NCI-H748 (cell line): ENCODE data around the gene NIPAL3.
A peak's percentile ranks its signal among the peaks of the same experiment; 100 is the strongest.
"Not testable (repeated sequence)": the region's sequence is repeated elsewhere in the genome, so short reads cannot be mapped to it uniquely, and the experiment has no call there.

Experiments used
- DNase-seq: peaks from one replicate; lab custom pipeline; 2025; ENCODE audit not compliant: unreplicated experiment; lab: John Stamatoyannopoulos, UW

Gene NIPAL3

GRCh38 chr1:24488159-24488558 lies 72.6 kb downstream of the NIPAL3 start:
- DNase-seq, result not testable (repeated sequence)

- DNase-seq, result no peak
Observed at GRCh38 chr1:24489674-24490073, 74.1 kb downstream of the NIPAL3 start.

GRCh38 chr1:24490101-24490781 lies 74.6 kb downstream of the NIPAL3 start:
- no peak for DNase-seq

- DNase-seq, result no peak
Observed at GRCh38 chr1:24491577-24492360, 76.2 kb downstream of the NIPAL3 start.

GRCh38 chr1:24492935-24493334 lies 77.3 kb downstream of the NIPAL3 start:
- DNase-seq, result not testable (repeated sequence)

GRCh38 chr1:24493785-24494184 lies 78.2 kb downstream of the NIPAL3 start:
- no peak for DNase-seq

GRCh38 chr1:24498589-24498988 lies 83.0 kb downstream of the NIPAL3 start:
- no peak for DNase-seq

GRCh38 chr1:24500448-24501048 lies 84.9 kb downstream of the NIPAL3 start:
- no peak for DNase-seq

- DNase-seq, result peak; percentile 53
Observed at GRCh38 chr1:24501371-24502064, 85.9 kb downstream of the NIPAL3 start.

GRCh38 chr1:24502065-24502708 lies 86.6 kb downstream of the NIPAL3 start:
- peak; percentile 81 for DNase-seq

GRCh38 chr1:24502709-24503058 lies 87.1 kb downstream of the NIPAL3 start, which contains the start of gene RCAN3:
Gene RCAN3, plus strand, starts transcription at chr1:24502836. Its CDS starts 11,537 bp downstream, at chr1:24514373.
- peak; percentile 90 for DNase-seq

GRCh38 chr1:24503059-24503751 lies 87.6 kb downstream of the NIPAL3 start:
- peak; percentile 38 for DNase-seq

GRCh38 chr1:24503870-24504523 lies 88.4 kb downstream of the NIPAL3 start:
- no peak for DNase-seq

- no peak for DNase-seq
Observed at GRCh38 chr1:24504560-24504959, 89.0 kb downstream of the NIPAL3 start.

- no peak for DNase-seq
Observed at GRCh38 chr1:24505816-24506215, 90.2 kb downstream of the NIPAL3 start.

- DNase-seq, result no peak
Observed at GRCh38 chr1:24506691-24507381, 91.2 kb downstream of the NIPAL3 start.

GRCh38 chr1:24507405-24507804 lies 91.8 kb downstream of the NIPAL3 start:
- no peak for DNase-seq

GRCh38 chr1:24508911-24509310 lies 93.3 kb downstream of the NIPAL3 start:
- no peak for DNase-seq

GRCh38 chr1:24513706-24514105 lies 98.1 kb downstream of the NIPAL3 start:
- no peak for DNase-seq
